Common myeloid progenitor, CD34-positive (primary cell): ENCODE results near the gene P3H2.
"Not testable (repeated sequence)": the region's sequence is repeated elsewhere in the genome, so short reads cannot be mapped to it uniquely, and the experiment has no call there.

Source experiments
- CTCF ChIA-PET: fragments of 350-600 bp; sonication (Branson Sonifier 250); formaldehyde crosslinking; loops from one replicate; lab custom pipeline; 2021; ENCODE audit warnings: antibody characterized with exemption; lab: Charles Lee
- POLR2A ChIA-PET: fragments of 350-600 bp; sonication (Branson Sonifier 250); formaldehyde crosslinking; loops from one replicate; lab custom pipeline; 2021; ENCODE audit warnings: antibody characterized with exemption; lab: Charles Lee
- DNase-seq, 3 donors: peaks; one replicate each; pipeline versions ENCODE4 v3.0.0 to v3.0.0-alpha.2; 2013
- H3K27ac ChIP-seq, 2 experiments: 1 replicate in 1 of 2; 2 replicates in 1 of 2; pipeline ENCODE4 v1.7.0; 2013; ENCODE audit warnings: inconsistent platforms in 2 of 2, low read length in 2 of 2, mild to moderate bottlenecking in 2 of 2, low read depth in 1 of 2, moderate library complexity in 1 of 2; ENCODE audit not compliant: severe bottlenecking in 2 of 2, insufficient read depth in 1 of 2, poor library complexity in 1 of 2
- H3K27me3 ChIP-seq, 5 experiments: replicated peaks in 2 of 5; 1 replicate in 3 of 5; 2 replicates in 2 of 5; pipeline versions ENCODE4 v1.6.1 to v1.7.0; 2013; ENCODE audit warnings: low read length in 4 of 5, mild to moderate bottlenecking in 2 of 5, moderate library complexity in 2 of 5, inconsistent platforms in 1 of 5; ENCODE audit not compliant: insufficient read depth in 5 of 5, control insufficient read depth in 4 of 5
- H3K36me3 ChIP-seq, 4 experiments: 1 replicate in 2 of 4; 2 replicates in 2 of 4; pipeline versions ENCODE4 v1.6.1 to v1.7.0; 2013; ENCODE audit warnings: low read length in 3 of 4, control low read depth in 1 of 4, mild to moderate bottlenecking in 1 of 4; ENCODE audit not compliant: control insufficient read depth in 4 of 4, insufficient read depth in 4 of 4
- H3K4me1 ChIP-seq, 4 experiments: 1 replicate in 3 of 4; 2 replicates in 1 of 4; pipeline versions ENCODE4 v1.6.1 to v1.7.1; 2013; ENCODE audit warnings: low read length in 3 of 4, mild to moderate bottlenecking in 3 of 4, control low read depth in 1 of 4, inconsistent platforms in 1 of 4, moderate library complexity in 1 of 4; ENCODE audit not compliant: control insufficient read depth in 4 of 4, insufficient read depth in 4 of 4; ENCODE audit errors: control extremely low read depth in 1 of 4
- H3K4me3 ChIP-seq, 7 experiments: 1 replicate in 4 of 7; 2 replicates in 3 of 7; pipeline versions ENCODE4 v1.5.1 to v1.7.0; 2013; ENCODE audit warnings: mild to moderate bottlenecking in 7 of 7, low read length in 6 of 7, moderate library complexity in 6 of 7, inconsistent platforms in 2 of 7, low read depth in 2 of 7, control low read depth in 1 of 7; ENCODE audit not compliant: insufficient read depth in 4 of 7, control insufficient read depth in 1 of 7; ENCODE audit errors: extremely low read depth in 1 of 7
- H3K9me3 ChIP-seq, 5 experiments: 1 replicate in 4 of 5; 2 replicates in 1 of 5; pipeline versions ENCODE4 v1.6.1 to v1.7.1; 2013; ENCODE audit warnings: low read length in 4 of 5, mild to moderate bottlenecking in 2 of 5, inconsistent platforms in 1 of 5, low read depth in 1 of 5, moderate library complexity in 1 of 5; ENCODE audit not compliant: control insufficient read depth in 4 of 5, insufficient read depth in 2 of 5; ENCODE audit errors: control extremely low read depth in 1 of 5
- WGBS: methylation state at CpG from one replicate; pipeline ENCODE4 v1.1.5; 2013; ENCODE audit not compliant: insufficient coverage; 5-methylcytosine and 5-hydroxymethylcytosine counted together

Gene P3H2

GRCh38 chr3:189961522-189962161 is 159.1 kb downstream of the P3H2 start:
- ChIA-PET POLR2A (interaction anchor here (0.6 to 1.1 kb wide), 2 partner anchors 65 to 1268 kb away, joined by 3 read pairs; no protein-coding TSS in a partner anchor), CTCF (interaction anchor here (0.6 to 4.9 kb wide), 25 partner anchors 9 to 1096 kb away, joined by 3 to 31 read pairs (median 6); partner anchors contain the start of genes CLDN1 and P3H2)
- Histone ChIP-seq H3K27ac (no peak overlapping the region), H3K4me3 (no peak overlapping the region), H3K36me3 (no peaks in the 10 kb centered on the region), H3K9me3 (no peaks in the 10 kb centered on the region), H3K4me1 (peaks cover 0 to 10% (median 1%) of the 10 kb centered on the region in 4 experiments), H3K27me3 (peaks cover 0 to 19% (median 2%) of the 10 kb centered on the region in 5 experiments)
- DNase-seq, result peak; percentile 68 to 85 (median 74)
- 5% methylated on average over 8 of the region's 8 CpGs for WGBS

- not testable (repeated sequence) for H3K9me3 ChIP-seq, H3K27ac ChIP-seq, H3K4me3 ChIP-seq, H3K36me3 ChIP-seq, DNase-seq
- WGBS, result 65% methylated on average over 9 of the region's 10 CpGs
- Histone ChIP-seq H3K4me1 (peaks cover 0 to 10% (median 1%) of the 10 kb centered on the region in 4 experiments), H3K27me3 (peaks cover 0 to 19% (median 2%) of the 10 kb centered on the region in 5 experiments)
- ChIA-PET POLR2A (interaction anchor here (0.6 to 1.1 kb wide), 2 partner anchors 66 to 1268 kb away, joined by 3 read pairs; no protein-coding TSS in a partner anchor), CTCF (interaction anchor here (0.6 to 4.9 kb wide), 23 partner anchors 10 to 1097 kb away, joined by 3 to 31 read pairs (median 6); partner anchors contain the start of genes CLDN1 and P3H2)
These were observed 159.6 kb downstream of the P3H2 start for GRCh38 chr3:189961086-189961485.

GRCh38 chr3:189954733-189955665 is 165.7 kb downstream of the P3H2 start:
- DNase-seq, result no peak
- POLR2A ChIA-PET, result no interaction called here
- no peaks in the 10 kb centered on the region for H3K4me1 ChIP-seq

GRCh38 chr3:189953551-189953950 is 167.1 kb downstream of the P3H2 start:
- Histone ChIP-seq H3K36me3 (no peaks in the 10 kb centered on the region), H3K4me3 (no peak overlapping the region), H3K27ac (no peak overlapping the region), H3K27me3 (peaks cover 0 to 14% (median 8%) of the 10 kb centered on the region in 5 experiments), H3K4me1 (no peaks in the 10 kb centered on the region), H3K9me3 (no peaks in the 10 kb centered on the region)
- WGBS, result 86% methylated on average over 1 of the region's 4 CpGs
- ChIA-PET POLR2A (interaction anchor here (0.7 kb wide), 1 partner anchor 152 kb away, joined by 3 read pairs; no protein-coding TSS in a partner anchor), CTCF (interaction anchor here (1.4 to 1.9 kb wide), 2 partner anchors 139 to 683 kb away, joined by 4 to 6 read pairs; no protein-coding TSS in a partner anchor)
- no peak for DNase-seq

More at GRCh38 chr3:189954733-189955665, 165.7 kb downstream of the P3H2 start:
- 87% methylated on average over 5 of the region's 7 CpGs for WGBS
- CTCF ChIA-PET, result interaction anchor here (1.1 to 1.9 kb wide), 2 partner anchors 27 to 684 kb away, joined by 3 to 6 read pairs; no protein-coding TSS in a partner anchor
- no peak overlapping the region for H3K27ac ChIP-seq
- peaks cover 0 to 18% (median 8%) of the 10 kb centered on the region in 5 experiments for H3K27me3 ChIP-seq
- H3K4me3 ChIP-seq, result no peak overlapping the region
- H3K9me3 ChIP-seq, result no peaks in the 10 kb centered on the region
- H3K36me3 ChIP-seq, result no peaks in the 10 kb centered on the region

- H3K4me1 ChIP-seq, result no peaks in the 10 kb centered on the region
- no CpG with 5 or more reads among the region's 7 CpGs for WGBS
- ChIA-PET CTCF (interaction anchor here (1.1 to 7.2 kb wide), 3 partner anchors 140 to 683 kb away, joined by 3 to 114 read pairs (median 4); no protein-coding TSS in a partner anchor), POLR2A (no interaction called here)
- no peak for DNase-seq
- H3K36me3 ChIP-seq, result no peaks in the 10 kb centered on the region
- no peaks in the 10 kb centered on the region for H3K9me3 ChIP-seq
- H3K27ac ChIP-seq, result no peak overlapping the region
- peaks cover 0 to 16% (median 5%) of the 10 kb centered on the region in 5 experiments for H3K27me3 ChIP-seq
- no peak overlapping the region for H3K4me3 ChIP-seq
These were observed 168.4 kb downstream of the P3H2 start for GRCh38 chr3:189952272-189952671.

- ChIA-PET CTCF (interaction anchor here (1.1 to 7.2 kb wide), 4 partner anchors 10 to 748 kb away, joined by 3 to 114 read pairs (median 7); no protein-coding TSS in a partner anchor), POLR2A (interaction anchor here (0.6 kb wide), 1 partner anchor 226 kb away, joined by 5 read pairs; no protein-coding TSS in a partner anchor)
- WGBS, result 83% methylated on average over 5 of the region's 6 CpGs
- no peak overlapping the region for H3K4me3 ChIP-seq
- H3K36me3 ChIP-seq, result no peaks in the 10 kb centered on the region
- H3K27ac ChIP-seq, result no peak overlapping the region
- no peak for DNase-seq
- peaks cover 0 to 18% (median 6%) of the 10 kb centered on the region in 5 experiments for H3K27me3 ChIP-seq
- H3K9me3 ChIP-seq, result no peaks in the 10 kb centered on the region
- H3K4me1 ChIP-seq, result no peaks in the 10 kb centered on the region
These were observed 170.4 kb downstream of the P3H2 start for GRCh38 chr3:189950258-189950657.
